AG09309 (cell line): ENCODE data around the gene RPL29.
A peak's percentile ranks its signal among the peaks of the same experiment; 100 is the strongest.

Source experiments
- DNase-seq: peaks from one replicate; pipeline ENCODE4 v3.0.0-alpha.2; 2010; ENCODE audit warnings: low read depth
- H3K4me3 ChIP-seq: 2 replicates; pipeline ENCODE4 v1.5.1; 2011; ENCODE audit warnings: mild to moderate bottlenecking, low read depth, low read length, moderate library complexity; ENCODE audit not compliant: control insufficient read depth
- TF ChIP-seq, protein P1 (sequence below): IDR thresholded peaks from 2 replicates; pipeline ENCODE4 v1.5.1; 2011; ENCODE audit warnings: mild to moderate bottlenecking, low read depth, low read length, inconsistent platforms; ENCODE audit not compliant: insufficient read depth, control insufficient read depth; ENCODE audit errors: missing control alignments

RPL29 gene

DNA sequence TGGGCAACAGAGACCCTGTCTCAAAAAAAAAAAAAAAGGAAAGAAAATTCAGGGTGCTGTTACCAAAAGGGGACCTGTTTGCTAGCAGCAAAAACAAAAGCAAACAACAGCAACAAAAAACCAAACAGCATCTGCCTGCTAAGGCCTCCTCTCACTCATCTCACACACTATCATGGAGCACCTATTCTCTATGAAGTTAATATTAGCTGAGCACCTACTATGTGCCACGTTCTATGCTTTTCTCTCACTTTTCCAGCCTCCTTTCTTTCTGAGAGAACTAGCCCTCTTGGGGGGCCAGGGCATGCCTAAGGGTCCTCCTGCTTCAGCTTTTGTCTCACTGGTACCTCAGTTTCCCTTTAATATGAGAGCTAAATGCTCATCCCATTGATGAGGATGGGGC lies 41.0 kb downstream of the RPL29 start:
- TF ChIP-seq, protein P1, sequence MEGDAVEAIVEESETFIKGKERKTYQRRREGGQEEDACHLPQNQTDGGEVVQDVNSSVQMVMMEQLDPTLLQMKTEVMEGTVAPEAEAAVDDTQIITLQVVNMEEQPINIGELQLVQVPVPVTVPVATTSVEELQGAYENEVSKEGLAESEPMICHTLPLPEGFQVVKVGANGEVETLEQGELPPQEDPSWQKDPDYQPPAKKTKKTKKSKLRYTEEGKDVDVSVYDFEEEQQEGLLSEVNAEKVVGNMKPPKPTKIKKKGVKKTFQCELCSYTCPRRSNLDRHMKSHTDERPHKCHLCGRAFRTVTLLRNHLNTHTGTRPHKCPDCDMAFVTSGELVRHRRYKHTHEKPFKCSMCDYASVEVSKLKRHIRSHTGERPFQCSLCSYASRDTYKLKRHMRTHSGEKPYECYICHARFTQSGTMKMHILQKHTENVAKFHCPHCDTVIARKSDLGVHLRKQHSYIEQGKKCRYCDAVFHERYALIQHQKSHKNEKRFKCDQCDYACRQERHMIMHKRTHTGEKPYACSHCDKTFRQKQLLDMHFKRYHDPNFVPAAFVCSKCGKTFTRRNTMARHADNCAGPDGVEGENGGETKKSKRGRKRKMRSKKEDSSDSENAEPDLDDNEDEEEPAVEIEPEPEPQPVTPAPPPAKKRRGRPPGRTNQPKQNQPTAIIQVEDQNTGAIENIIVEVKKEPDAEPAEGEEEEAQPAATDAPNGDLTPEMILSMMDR: no peak
- DNase-seq: no peak

DNA sequence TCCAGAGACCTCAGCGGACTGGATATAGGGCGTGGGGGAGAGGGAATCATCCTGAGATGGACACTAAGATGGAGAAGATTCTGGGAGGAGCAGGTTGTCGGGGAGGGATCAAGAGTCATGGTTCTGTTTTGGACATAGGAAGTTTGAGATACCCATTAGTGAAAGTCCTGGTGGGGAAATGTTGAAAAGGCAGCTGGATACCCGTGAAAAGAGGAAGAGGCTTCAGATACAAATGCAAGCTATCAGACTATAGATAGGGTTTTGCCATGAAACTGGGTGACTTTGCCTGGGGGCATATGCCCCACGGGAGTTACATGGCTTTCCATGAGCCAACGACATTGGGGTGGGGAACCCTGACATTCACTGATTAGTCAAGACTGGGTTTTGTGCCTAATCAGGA lies 41.6 kb downstream of the RPL29 start:
- DNase-seq: no peak
- TF ChIP-seq, protein P1: no peak
- no peak overlapping the region for H3K4me3 ChIP-seq

More for the DNA sequence above, 41.0 kb downstream of the RPL29 start:
- no peak overlapping the region for H3K4me3 ChIP-seq

DNA sequence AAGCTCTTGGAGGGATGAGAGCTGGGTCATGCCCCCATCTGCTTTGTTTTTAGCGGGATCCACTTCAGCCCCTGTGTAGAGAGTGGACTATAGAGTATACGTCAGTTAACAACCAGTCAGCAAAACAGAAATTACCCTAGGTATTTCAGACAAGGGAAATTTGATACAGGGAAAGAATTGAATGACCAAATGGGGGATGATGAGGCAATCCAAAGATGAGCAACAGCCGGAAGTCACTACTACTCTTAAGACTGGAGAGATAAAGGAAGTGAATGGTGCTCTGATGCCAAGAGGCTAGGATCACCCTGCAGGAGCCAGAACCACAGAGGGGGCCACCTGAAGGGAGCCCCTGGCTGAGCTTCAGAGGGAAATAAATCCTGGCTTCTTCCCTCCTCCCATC lies 42.2 kb downstream of the RPL29 start:
- DNase-seq: peak; percentile 52
- TF ChIP-seq, protein P1: no peak

DNA sequence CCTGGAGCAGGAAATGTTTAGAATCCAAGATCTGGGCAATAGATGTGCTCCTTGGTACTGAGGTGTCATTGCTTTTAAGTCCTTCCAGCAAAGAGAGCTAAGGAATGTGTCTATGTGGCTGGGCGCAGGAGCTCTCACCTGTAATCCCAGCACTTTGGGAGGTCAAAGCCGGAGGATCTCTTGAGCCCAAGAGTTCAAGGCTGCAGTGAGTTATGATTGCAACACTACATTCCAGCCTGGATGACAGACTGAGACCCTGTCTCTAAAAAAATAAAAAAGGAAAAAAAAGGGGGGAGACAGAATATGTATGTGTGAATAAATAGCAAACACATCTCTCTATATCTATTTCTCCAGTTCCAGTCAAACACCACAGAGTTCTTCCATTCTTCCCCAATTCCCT lies 44.8 kb downstream of the RPL29 start:
- TF ChIP-seq, protein P1: no peak
- DNase-seq: no peak
- no peak overlapping the region for H3K4me3 ChIP-seq

More for the DNA sequence above, 42.2 kb downstream of the RPL29 start:
- H3K4me3 ChIP-seq: no peak overlapping the region

DNA sequence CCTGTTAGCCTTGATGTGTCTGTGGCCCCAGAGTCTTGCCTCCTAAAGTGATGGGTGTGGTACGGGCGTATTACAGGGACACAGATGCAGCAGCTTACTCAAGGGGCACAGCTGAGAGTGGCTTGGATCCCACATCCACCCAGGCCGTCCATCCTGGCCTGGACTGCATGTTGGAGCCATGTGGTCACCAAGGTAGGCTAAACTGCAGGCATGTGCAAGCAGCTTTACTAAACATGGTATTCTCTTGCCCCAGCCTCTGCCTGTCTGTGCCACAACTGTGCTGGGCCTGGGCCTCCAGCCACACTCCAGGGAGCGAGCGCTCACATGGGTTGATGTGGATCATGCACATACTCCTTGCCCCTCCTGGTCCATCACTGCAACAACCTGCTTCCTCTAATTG lies 46.6 kb downstream of the RPL29 start:
- TF ChIP-seq, protein P1: no peak
- no peak overlapping the region for H3K4me3 ChIP-seq
- no peak for DNase-seq

DNA sequence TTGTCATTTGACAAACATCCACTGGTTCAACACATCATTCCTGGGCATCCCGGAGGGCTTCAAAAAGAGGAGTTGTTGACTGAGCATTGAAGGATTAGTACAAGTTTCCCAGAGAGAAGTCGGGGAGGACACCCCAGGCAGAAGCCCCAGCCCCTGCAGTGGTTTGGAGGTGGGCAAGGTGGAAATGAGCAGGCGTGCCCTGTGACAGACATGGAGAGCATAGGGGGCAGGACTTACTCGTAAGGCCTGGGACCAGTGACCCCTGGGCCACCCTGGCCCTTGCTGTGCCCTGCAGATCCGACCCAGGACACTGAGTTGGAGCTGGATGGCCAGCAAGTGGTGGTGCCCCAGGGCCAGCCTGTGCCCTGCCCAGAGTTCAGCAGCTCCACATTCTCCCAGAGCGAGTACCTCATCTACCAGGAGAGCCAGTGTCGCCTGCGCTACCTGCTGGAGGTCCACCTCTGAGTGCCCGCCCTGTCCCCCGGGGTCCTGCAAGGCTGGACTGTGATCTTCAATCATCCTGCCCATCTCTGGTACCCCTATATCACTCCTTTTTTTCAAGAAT lies 47.6 kb downstream of the RPL29 start:
- no peak overlapping the region for H3K4me3 ChIP-seq
- TF ChIP-seq, protein P1: no peak

DNA sequence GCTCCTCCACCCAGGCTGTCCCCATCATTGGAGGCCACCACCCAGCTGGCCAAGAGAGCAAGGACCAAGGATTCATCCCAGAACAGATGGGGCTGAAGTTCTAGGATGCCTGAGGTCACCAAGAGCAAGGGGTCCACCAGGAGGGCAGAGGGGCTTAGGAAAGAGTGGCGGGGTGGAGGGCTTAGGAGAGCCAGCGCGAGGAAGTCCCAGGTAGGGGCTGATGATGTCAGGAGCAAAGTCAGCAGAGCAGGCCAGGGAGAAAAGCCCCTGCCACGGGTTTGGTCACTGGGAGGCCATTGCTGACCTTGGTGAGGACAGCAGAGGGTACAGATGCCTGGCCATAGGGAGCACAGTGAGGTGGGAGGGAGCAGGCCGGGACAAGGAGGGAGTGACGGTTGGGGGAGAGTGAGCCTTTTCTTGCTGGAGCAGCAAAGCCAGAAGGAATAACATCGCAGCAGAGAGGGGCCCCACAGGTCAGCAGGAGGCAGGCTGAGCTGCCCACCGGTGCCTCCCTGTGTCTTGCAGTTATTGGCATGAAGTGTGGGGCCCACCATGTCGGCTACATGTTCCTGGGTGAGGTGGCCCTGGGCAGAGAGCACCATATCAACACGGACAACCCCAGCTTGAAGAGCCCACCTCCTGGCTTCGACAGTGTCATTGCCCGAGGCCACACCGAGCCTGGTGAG lies 48.3 kb downstream of the RPL29 start:
- TF ChIP-seq, protein P1: no peak
- no peak overlapping the region for H3K4me3 ChIP-seq
- no peak for DNase-seq

More for the DNA sequence above, 47.6 kb downstream of the RPL29 start:
- no peak for DNase-seq
